GM12801 (cell line): ENCODE data around the gene NMNAT3.

Experiments
- CTCF ChIP-seq: IDR thresholded peaks from one replicate; pipeline ENCODE4 v1.5.1; 2011; ENCODE audit warnings: control low read depth; ENCODE audit not compliant: insufficient read length; ENCODE audit errors: extremely low read depth

Gene NMNAT3

GRCh38 chr3:139675327-139675726 lies 2.4 kb downstream of the NMNAT3 start:
- no peak for TF ChIP-seq CTCF

GRCh38 chr3:139674571-139675260 lies 3.1 kb downstream of the NMNAT3 start:
- no peak for TF ChIP-seq CTCF

- no peak for TF ChIP-seq CTCF
These were observed 4.9 kb downstream of the NMNAT3 start for GRCh38 chr3:139672884-139673283.

- TF ChIP-seq CTCF, result no peak
These were observed 5.7 kb downstream of the NMNAT3 start for GRCh38 chr3:139671863-139672646.

GRCh38 chr3:139671107-139671506 lies 6.7 kb downstream of the NMNAT3 start:
- TF ChIP-seq CTCF, result no peak

GRCh38 chr3:139670196-139670595 lies 7.6 kb downstream of the NMNAT3 start:
- no peak for TF ChIP-seq CTCF

GRCh38 chr3:139668332-139668731 lies 9.4 kb downstream of the NMNAT3 start:
- TF ChIP-seq CTCF, result no peak
